ENCODE results near the gene QPRT. TPM values are rescaled to one million over a fixed set of nuclear protein-coding genes. Genes with fewer than 3 reads are reported as not detected.

QPRT gene
- total and polyA plus RNA-seq, 2 of the 8 experiments (the other 6 are each of a cell fraction or from before 2014, with no cell fraction given) = 89.0 to 102 TPM

DNA sequence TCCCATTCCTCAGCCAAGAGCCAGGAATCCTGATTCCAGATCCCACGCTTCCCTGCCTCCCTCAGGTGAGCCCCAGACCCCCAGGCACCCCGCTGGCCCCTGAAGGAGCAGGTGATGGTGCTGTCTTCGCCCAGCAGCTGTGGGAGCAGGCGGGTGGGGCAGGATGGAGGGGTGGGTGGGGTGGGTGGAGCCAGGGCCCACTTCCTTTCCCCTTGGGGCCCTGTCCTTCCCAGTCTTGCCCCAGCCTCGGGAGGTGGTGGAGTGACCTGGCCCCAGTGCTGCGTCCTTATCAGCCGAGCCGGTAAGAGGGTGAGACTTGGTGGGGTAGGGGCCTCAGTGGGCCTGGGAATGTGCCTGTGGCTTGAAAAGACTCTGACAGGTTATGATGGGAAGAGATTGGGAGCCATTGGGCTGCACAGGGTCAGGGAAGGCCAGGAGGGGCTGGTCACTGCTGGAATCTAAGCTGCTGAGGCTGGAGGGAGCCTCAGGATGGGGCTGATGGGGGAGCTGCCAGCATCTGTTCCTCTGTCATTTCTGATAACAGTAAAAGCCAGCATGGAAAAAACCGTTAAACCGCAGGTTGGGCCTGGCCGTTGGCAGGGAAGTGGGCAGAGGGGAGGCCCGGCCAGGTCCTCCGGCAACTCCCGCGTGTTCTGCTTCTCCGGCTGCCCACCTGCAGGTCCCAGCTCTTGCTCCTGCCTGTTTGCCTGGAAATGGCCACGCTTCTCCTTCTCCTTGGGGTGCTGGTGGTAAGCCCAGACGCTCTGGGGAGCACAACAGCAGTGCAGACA is 15.8 kb upstream of the QPRT start, which contains the start of gene SPN:
Gene SPN, plus strand, starts transcription at position 232 of the 791 bp plus-strand sequence. Its CDS starts 482 bp downstream, at position 714.
- Histone ChIP-seq H3K27me3 (replicated peaks in 1 of 4; ENCODE audit: control insufficient read depth in 3 of 4, extremely low read depth in 1 of 4, insufficient read depth in 3 of 4, low read length in 3 of 4) (no peaks in the 10 kb centered on the region; a peak in 1 of 7 replicates), H3K79me2 (ENCODE audit: control insufficient read depth in 1 of 2, insufficient read depth in 2 of 2, low read length in 2 of 2) (no peaks in the 10 kb centered on the region), H3K56ac (replicated peaks; ENCODE audit: insufficient read length, low read depth, low read length) (no peak within 1 kb of the TSS), H3K4me2 (ENCODE audit: insufficient read depth in 1 of 2, low read depth in 2 of 2, low read length in 2 of 2) (no peak within 1 kb of the TSS), H2AK5ac (ENCODE audit: low read depth, low read length) (no peak within 1 kb of the TSS; the same call in 1 of the 2 replicates), H3K23ac (ENCODE audit: insufficient read length) (no peak within 1 kb of the TSS), H3K9ac (replicated peaks in 1 of 4; ENCODE audit: extremely low read depth in 1 of 4, low read depth in 3 of 4, low read length in 3 of 4) (no peak within 1 kb of the TSS), H3K4me1 (replicated peaks in 1 of 4; ENCODE audit: control insufficient read depth in 3 of 4, insufficient read depth in 4 of 4, low read length in 3 of 4) (peaks cover 0 to 24% (median 17%) of the 10 kb centered on the region in 4 experiments; a peak in 6 of 7 replicates), H3K27ac (ENCODE audit: low read depth, low read length) (no peak within 1 kb of the TSS), H4K91ac (replicated peaks; ENCODE audit: insufficient read length, low read length) (no peak within 1 kb of the TSS), H3K4ac (replicated peaks; ENCODE audit: insufficient read length, low read depth, low read length) (peak within 1 kb of the TSS; percentile 78), H3K9me3 (ENCODE audit: insufficient read depth in 2 of 2, low read depth in 1 of 2, low read length in 1 of 2) (no peaks in the 10 kb centered on the region), H2BK12ac (ENCODE audit: low read depth, low read length) (peak within 1 kb of the TSS; percentile 50; the same call in 1 of the 2 replicates), H3K18ac (ENCODE audit: extremely low read depth, low read length) (peak within 1 kb of the TSS; percentile 51; the same call in 1 of the 2 replicates), H3K14ac (ENCODE audit: insufficient read length) (no peak within 1 kb of the TSS), H2BK120ac (replicated peaks; ENCODE audit: low read depth, low read length) (no peak within 1 kb of the TSS), H3K79me1 (ENCODE audit: low read depth, low read length) (0 out of 2 replicates have a peak, but pooled peaks cover 2% of the 10 kb centered on the region), H2AFZ (ENCODE audit: low read length) (no peak within 1 kb of the TSS), H4K8ac (ENCODE audit: extremely low read depth, insufficient read depth, low read length) (no peak within 1 kb of the TSS), H4K20me1 (replicated peaks in 1 of 2; ENCODE audit: control insufficient read depth in 1 of 2, insufficient read depth in 2 of 2, low read length in 2 of 2) (peaks cover 0 to 2% of the 10 kb centered on the region in 2 experiments), H3K4me3 (ENCODE audit: extremely low read depth in 1 of 4, insufficient read depth in 2 of 4, low read depth in 3 of 4, low read length in 4 of 4) (no peak within 1 kb of the TSS), H2BK5ac (ENCODE audit: low read depth, low read length) (peak within 1 kb of the TSS; percentile 5; the same call in 1 of the 2 replicates), H2BK20ac (ENCODE audit: low read length) (0 out of 2 replicates have a peak within 1 kb of the TSS, but pooled peaks have one; percentile 23), H4K5ac (ENCODE audit: insufficient read length, low read depth, low read length) (no peak within 1 kb of the TSS), H2BK15ac (ENCODE audit: low read length) (0 out of 2 replicates have a peak within 1 kb of the TSS, but pooled peaks have one; percentile 72), H3K36me3 (ENCODE audit: control insufficient read depth in 2 of 4, insufficient read depth in 4 of 4, low read length in 3 of 4) (no peaks in the 10 kb centered on the region), H3K23me2 (ENCODE audit: low read depth, low read length) (no peaks in the 10 kb centered on the region; the same call in 1 of the 2 replicates)
- POLR2A ChIA-PET (ENCODE audit: partially characterized antibody) = interaction anchor here (0.7 to 2.3 kb wide), 6 partner anchors 10 to 153 kb away, joined by 3 to 6 read pairs (median 4); partner anchors contain the start of genes PAGR1 and QPRT
- no peak for FAIRE-seq
- CTCF ChIA-PET (ENCODE audit: partially characterized antibody) = interaction anchor here (0.8 to 2.1 kb wide), 5 partner anchors 11 to 59 kb away, joined by 3 to 5 read pairs (median 3); no protein-coding TSS in a partner anchor
- no peak for TF ChIP-seq MAFK (IDR thresholded peaks at IDR 0.05; ENCODE audit: low read depth, low read length)
- TF ChIP-seq SUZ12 (IDR thresholded peaks at IDR 0.05; ENCODE audit: low read length) = no peak
- DNase-seq (ENCODE audit: low read depth in 1 of 2, low spot score in 2 of 2) = no peak
- 92% methylated on average over 15 of the region's 18 CpGs; no CpG with 5 or more reads in 1 of the 2 experiments for WGBS, 2 experiments (ENCODE audit: extremely low coverage in 1 of 2, insufficient coverage in 1 of 2, insufficient read length in 1 of 2, insufficient replicate concordance in 2 of 2, low coverage in 1 of 2, low lambda C conversion rate in 2 of 2, missing lambda C conversion rate in 1 of 2)
